H1 (cell line): ENCODE results near the gene FOSL2.

ENCODE experiments used
- CEBPB ChIP-seq: IDR thresholded peaks from 2 replicates; pipeline ENCODE4 v1.6.1; 2012; ENCODE audit warnings: low read depth, low read length
- EZH2 ChIP-seq: fragments of 200-600 bp; sonication (generic); IDR thresholded peaks from 2 replicates; pipeline ENCODE4 v1.7.1; 2012; ENCODE audit warnings: low read depth, mild to moderate bottlenecking, moderate library complexity, low read length, inconsistent platforms; ENCODE audit not compliant: severe bottlenecking
- POLR2A ChIP-seq, 2 experiments: IDR thresholded peaks; 1 replicate in 1 of 2; 2 replicates in 1 of 2; pipeline ENCODE4 v1.6.1; 2011; ENCODE audit warnings: low read depth in 2 of 2, low read length in 2 of 2, mild to moderate bottlenecking in 2 of 2; ENCODE audit errors: control extremely low read depth in 1 of 2
- RAD21 ChIP-seq, 2 experiments: IDR thresholded peaks in 1 of 2; conservative IDR thresholded peaks in 1 of 2; 2 replicates each; pipeline ENCODE4 v1.6.1; 2011; ENCODE audit warnings: low read depth in 2 of 2, low read length in 2 of 2, improper control_type of control experiment in 1 of 2, inconsistent platforms in 1 of 2, mild to moderate bottlenecking in 1 of 2, moderate library complexity in 1 of 2
- RNF2 ChIP-seq: fragments of 200-900, 300-1000 bp; sonication (generic); IDR thresholded peaks from 2 replicates; pipeline ENCODE4 v1.7.1; 2016; ENCODE audit warnings: borderline replicate concordance, low read depth, mild to moderate bottlenecking, antibody characterized with exemption, low read length; ENCODE audit not compliant: poor library complexity, severe bottlenecking; ENCODE audit errors: missing control alignments
- TF ChIP-seq, protein P1 (sequence below), 3 experiments: IDR thresholded peaks; 1 replicate in 2 of 3; 2 replicates in 1 of 3; pipeline versions ENCODE4 v1.5.1 to v1.6.1; 2011; ENCODE audit warnings: low read length in 3 of 3, mild to moderate bottlenecking in 3 of 3, inconsistent platforms in 2 of 3, low read depth in 1 of 3, moderate library complexity in 1 of 3; ENCODE audit not compliant: insufficient read depth in 1 of 3; ENCODE audit errors: control extremely low read depth in 1 of 3

DNA sequence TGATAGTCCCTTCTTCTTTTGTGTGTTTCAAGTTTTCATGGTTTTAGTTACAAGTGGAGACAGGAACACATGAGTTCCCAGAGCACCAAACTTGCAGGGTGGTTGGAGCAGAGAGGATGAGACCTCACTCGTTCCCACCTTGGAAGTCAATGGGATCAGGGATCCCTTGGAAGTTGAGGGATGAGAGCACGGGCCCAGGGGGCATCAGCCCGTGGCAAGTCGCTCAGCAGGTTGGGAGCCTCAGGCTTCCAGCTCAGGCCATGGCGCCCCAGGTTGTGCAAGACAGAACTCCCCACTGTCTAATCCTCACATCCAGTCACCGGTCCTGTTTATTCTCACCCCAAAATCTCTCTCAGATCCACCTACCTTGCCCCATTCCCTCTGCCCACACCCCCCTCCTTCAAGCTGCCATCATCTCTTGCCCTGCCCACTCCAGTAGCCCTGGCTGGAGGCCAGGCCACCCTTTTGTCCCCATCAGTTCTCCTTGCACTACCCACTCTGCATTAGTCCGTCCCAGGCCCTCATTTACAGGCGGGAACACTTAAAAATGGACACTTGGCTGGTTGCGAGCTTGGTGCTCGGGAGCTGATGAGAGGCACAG lies 37.6 kb upstream of the FOSL2 start:
- TF ChIP-seq EZH2, result no peak
- TF ChIP-seq, protein P1, sequence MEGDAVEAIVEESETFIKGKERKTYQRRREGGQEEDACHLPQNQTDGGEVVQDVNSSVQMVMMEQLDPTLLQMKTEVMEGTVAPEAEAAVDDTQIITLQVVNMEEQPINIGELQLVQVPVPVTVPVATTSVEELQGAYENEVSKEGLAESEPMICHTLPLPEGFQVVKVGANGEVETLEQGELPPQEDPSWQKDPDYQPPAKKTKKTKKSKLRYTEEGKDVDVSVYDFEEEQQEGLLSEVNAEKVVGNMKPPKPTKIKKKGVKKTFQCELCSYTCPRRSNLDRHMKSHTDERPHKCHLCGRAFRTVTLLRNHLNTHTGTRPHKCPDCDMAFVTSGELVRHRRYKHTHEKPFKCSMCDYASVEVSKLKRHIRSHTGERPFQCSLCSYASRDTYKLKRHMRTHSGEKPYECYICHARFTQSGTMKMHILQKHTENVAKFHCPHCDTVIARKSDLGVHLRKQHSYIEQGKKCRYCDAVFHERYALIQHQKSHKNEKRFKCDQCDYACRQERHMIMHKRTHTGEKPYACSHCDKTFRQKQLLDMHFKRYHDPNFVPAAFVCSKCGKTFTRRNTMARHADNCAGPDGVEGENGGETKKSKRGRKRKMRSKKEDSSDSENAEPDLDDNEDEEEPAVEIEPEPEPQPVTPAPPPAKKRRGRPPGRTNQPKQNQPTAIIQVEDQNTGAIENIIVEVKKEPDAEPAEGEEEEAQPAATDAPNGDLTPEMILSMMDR (IDR thresholded peaks at IDR 0.05; ENCODE audit: control extremely low read depth in 1 of 3, insufficient read depth in 1 of 3, low read depth in 1 of 3, low read length in 3 of 3), result no peak
- no peak for TF ChIP-seq CEBPB
- no peak for TF ChIP-seq POLR2A (IDR thresholded peaks at IDR 0.05; ENCODE audit: control extremely low read depth in 1 of 2, low read depth in 2 of 2, low read length in 2 of 2)
- no peak for TF ChIP-seq RAD21 (IDR thresholded peaks at IDR 0.05 in 1 of 2, conservative IDR thresholded peaks at IDR 0.05 in 1 of 2; ENCODE audit: low read depth in 2 of 2, low read length in 2 of 2)
- no peak for TF ChIP-seq RNF2
